CD14-positive monocyte (primary cell): Measurements from ENCODE around the gene SLIT3. TPM values are rescaled to one million over a fixed set of nuclear protein-coding genes. Genes with fewer than 3 reads are reported as not detected.

Experiments used
- DNase-seq, 3 donors: peaks; one replicate each; pipeline ENCODE4 v3.0.0-alpha.2; 2011 to 2022
- H2AFZ ChIP-seq: 2 replicates; pipeline ENCODE4 v1.6.0; 2012; ENCODE audit warnings: mild to moderate bottlenecking, low read depth, low read length, inconsistent platforms; ENCODE audit not compliant: insufficient read depth, poor library complexity, severe bottlenecking
- H3K27ac ChIP-seq, 2 donors: 1 replicate in 1 of 2; 2 replicates in 1 of 2; pipeline ENCODE4 v1.5.1; 2012 to 2013; ENCODE audit warnings: low read length in 2 of 2, control low read depth in 1 of 2, inconsistent platforms in 1 of 2, low read depth in 1 of 2, mild to moderate bottlenecking in 1 of 2
- H3K27me3 ChIP-seq, 2 donors: one replicate each; pipeline versions ENCODE4 v1.6.0 to v1.6.1; 2011 to 2013; ENCODE audit warnings: low read length in 2 of 2; ENCODE audit not compliant: control insufficient read depth in 2 of 2, insufficient read depth in 2 of 2
- H3K36me3 ChIP-seq, 2 donors: replicated peaks in 1 of 2; 1 replicate in 1 of 2; 2 replicates in 1 of 2; pipeline versions ENCODE4 v1.5.1 to v1.6.1; 2012 to 2013; ENCODE audit warnings: low read length in 2 of 2, control low read depth in 1 of 2, inconsistent platforms in 1 of 2, mild to moderate bottlenecking in 1 of 2; ENCODE audit not compliant: insufficient read depth in 2 of 2, control insufficient read depth in 1 of 2
- H3K4me1 ChIP-seq, 2 donors: 1 replicate in 1 of 2; 2 replicates in 1 of 2; pipeline versions ENCODE4 v1.5.1 to v1.6.1; 2012 to 2013; ENCODE audit warnings: low read length in 2 of 2, control low read depth in 1 of 2, inconsistent platforms in 1 of 2, mild to moderate bottlenecking in 1 of 2, moderate library complexity in 1 of 2; ENCODE audit not compliant: insufficient read depth in 2 of 2, control insufficient read depth in 1 of 2
- H3K4me2 ChIP-seq: replicated peaks from 2 replicates; pipeline ENCODE3; 2012; ENCODE audit warnings: low read length, moderate library complexity, mild to moderate bottlenecking; ENCODE audit not compliant: poor library complexity, severe bottlenecking; ENCODE audit errors: extremely low read depth
- H3K4me3 ChIP-seq, 3 experiments: fragments of 200-600 bp in 1 of 3; sonication (generic) in 1 of 3; replicated peaks in 1 of 3; 1 replicate in 2 of 3; 2 replicates in 1 of 3; pipeline ENCODE4 v1.5.1; 2011 to 2013; ENCODE audit warnings: low read length in 3 of 3, mild to moderate bottlenecking in 3 of 3, control low read depth in 2 of 3, low read depth in 2 of 3, inconsistent platforms in 1 of 3, moderate library complexity in 1 of 3
- H3K79me2 ChIP-seq: 2 replicates; pipeline ENCODE4 v1.6.0; 2012; ENCODE audit warnings: mild to moderate bottlenecking, control low read depth, inconsistent platforms, low read length, moderate library complexity; ENCODE audit not compliant: insufficient read depth
- H3K9ac ChIP-seq: 2 replicates; pipeline ENCODE4 v1.6.0; 2017; ENCODE audit warnings: low read length, mild to moderate bottlenecking; ENCODE audit not compliant: insufficient read depth, poor library complexity, severe bottlenecking
- H3K9me3 ChIP-seq, 2 donors: replicated peaks in 1 of 2; 1 replicate in 1 of 2; 2 replicates in 1 of 2; pipeline versions ENCODE4 v1.5.1 to v1.6.1; 2012 to 2013; ENCODE audit warnings: low read length in 2 of 2, control low read depth in 1 of 2; ENCODE audit not compliant: control insufficient read depth in 1 of 2, insufficient read depth in 1 of 2
- H4K20me1 ChIP-seq: 2 replicates; pipeline ENCODE4 v1.6.0; 2012; ENCODE audit warnings: mild to moderate bottlenecking, low read length, control low read depth, moderate library complexity; ENCODE audit not compliant: insufficient read depth
- H3K27ac Mint-ChIP-seq, 7 donors: one replicate each; pipeline ENCODE4 v1.8.0; 2020; ENCODE audit warnings: mild to moderate bottlenecking in 7 of 7, mixed read lengths in 7 of 7, moderate library complexity in 6 of 7, inconsistent platforms in 2 of 7
- H3K27me3 Mint-ChIP-seq, 3 donors: one replicate each; pipeline ENCODE4 v1.8.0; 2021 to 2022; ENCODE audit warnings: low read depth in 3 of 3, mild to moderate bottlenecking in 3 of 3, mixed read lengths in 3 of 3, moderate library complexity in 3 of 3, inconsistent platforms in 1 of 3
- H3K36me3 Mint-ChIP-seq, 2 donors: one replicate each; pipeline ENCODE4 v1.8.0; 2020; ENCODE audit warnings: mixed read lengths in 2 of 2, inconsistent platforms in 1 of 2, mild to moderate bottlenecking in 1 of 2
- H3K4me1 Mint-ChIP-seq: one replicate; pipeline ENCODE4 v1.8.0; 2020; ENCODE audit warnings: mild to moderate bottlenecking, mixed read lengths
- H3K4me3 Mint-ChIP-seq, 2 donors: one replicate each; pipeline ENCODE4 v1.8.0; 2020; ENCODE audit warnings: mild to moderate bottlenecking in 2 of 2, mixed read lengths in 2 of 2, moderate library complexity in 1 of 2
- H3K9me3 Mint-ChIP-seq, 7 donors: one replicate each; pipeline ENCODE4 v1.8.0; 2020 to 2022; ENCODE audit warnings: mixed read lengths in 7 of 7, mild to moderate bottlenecking in 6 of 7, moderate library complexity in 6 of 7, inconsistent platforms in 2 of 7
- WGBS: methylation state at CpG from one replicate; pipeline ENCODE4 v1.1.5; 2013; ENCODE audit warnings: missing lambda C conversion rate; ENCODE audit not compliant: insufficient coverage; 5-methylcytosine and 5-hydroxymethylcytosine counted together
- intact Hi-C, 2 donors: fragments of 100-400 bp; cut with micrococcal nuclease; formaldehyde crosslinking; loops; one replicate each; pipeline versions ENCODE4 v1.15.0 to v1.15.1; 2023
- polyA plus RNA-seq, 3 donors: library from polyadenylated mRNA; depleted of rRNA in 1 of 3; unstranded in 2 of 3; stranded (reverse) in 1 of 3; fragments of 300-500 nt in 2 of 3; fragments of >200 nt in 1 of 3; fragmentation: Illumina TruSeq in 2 of 3; gene quantifications; 1 replicate in 2 of 3; 2 replicates in 1 of 3; pipeline ENCODE4 v1.2.3, GENCODE V29; 2012 to 2021
- TF ChIP-seq, protein P1 (sequence below): fragments of 200-600 bp; IDR thresholded peaks from one replicate; pipeline ENCODE4 v1.8.0; 2022; ENCODE audit warnings: antibody characterized with exemption, mild to moderate bottlenecking

SLIT3 gene
- polyA plus RNA-seq, 3 donors, result not detected

GRCh38 chr5:168658394-168658793 is 642.5 kb downstream of the SLIT3 start:
- no peak overlapping the region for H3K27ac ChIP-seq
- intact Hi-C loops, result no loop called here
- peaks cover 3% of the 10 kb centered on the region for H3K4me1 Mint-ChIP-seq
- H3K9me3 Mint-ChIP-seq, result no peaks in the 10 kb centered on the region
- H2AFZ ChIP-seq, result no peak overlapping the region
- no peak overlapping the region for H3K4me3 Mint-ChIP-seq
- H3K4me3 ChIP-seq, result no peak overlapping the region
- H3K9ac ChIP-seq, result no peak overlapping the region
- no peaks in the 10 kb centered on the region for H4K20me1 ChIP-seq
- no peaks in the 10 kb centered on the region for H3K36me3 Mint-ChIP-seq
- H3K27ac Mint-ChIP-seq, result no peak overlapping the region
- H3K36me3 ChIP-seq, result no peaks in the 10 kb centered on the region
- no peaks in the 10 kb centered on the region for H3K9me3 ChIP-seq
- no CpG with 5 or more reads among the region's 2 CpGs for WGBS
- DNase-seq, result no peak
- H3K4me1 ChIP-seq, result peaks cover 0 to 4% of the 10 kb centered on the region in 2 donors
- no peak overlapping the region for H3K4me2 ChIP-seq
- H3K27me3 Mint-ChIP-seq, result peaks cover under 1 to 3% (median 1%) of the 10 kb centered on the region in 3 donors
- H3K27me3 ChIP-seq, result no peaks in the 10 kb centered on the region
- TF ChIP-seq, protein P1, sequence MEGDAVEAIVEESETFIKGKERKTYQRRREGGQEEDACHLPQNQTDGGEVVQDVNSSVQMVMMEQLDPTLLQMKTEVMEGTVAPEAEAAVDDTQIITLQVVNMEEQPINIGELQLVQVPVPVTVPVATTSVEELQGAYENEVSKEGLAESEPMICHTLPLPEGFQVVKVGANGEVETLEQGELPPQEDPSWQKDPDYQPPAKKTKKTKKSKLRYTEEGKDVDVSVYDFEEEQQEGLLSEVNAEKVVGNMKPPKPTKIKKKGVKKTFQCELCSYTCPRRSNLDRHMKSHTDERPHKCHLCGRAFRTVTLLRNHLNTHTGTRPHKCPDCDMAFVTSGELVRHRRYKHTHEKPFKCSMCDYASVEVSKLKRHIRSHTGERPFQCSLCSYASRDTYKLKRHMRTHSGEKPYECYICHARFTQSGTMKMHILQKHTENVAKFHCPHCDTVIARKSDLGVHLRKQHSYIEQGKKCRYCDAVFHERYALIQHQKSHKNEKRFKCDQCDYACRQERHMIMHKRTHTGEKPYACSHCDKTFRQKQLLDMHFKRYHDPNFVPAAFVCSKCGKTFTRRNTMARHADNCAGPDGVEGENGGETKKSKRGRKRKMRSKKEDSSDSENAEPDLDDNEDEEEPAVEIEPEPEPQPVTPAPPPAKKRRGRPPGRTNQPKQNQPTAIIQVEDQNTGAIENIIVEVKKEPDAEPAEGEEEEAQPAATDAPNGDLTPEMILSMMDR, result no peak
- no peaks in the 10 kb centered on the region for H3K79me2 ChIP-seq

GRCh38 chr5:168656633-168657032 is 644.3 kb downstream of the SLIT3 start:
- TF ChIP-seq, protein P1, result no peak
- no CpG with 5 or more reads among the region's 3 CpGs for WGBS

More at GRCh38 chr5:168656633-168657032, 644.3 kb downstream of the SLIT3 start:
- no peaks in the 10 kb centered on the region for H3K27me3 ChIP-seq
- peaks cover 9% of the 10 kb centered on the region for H3K4me1 Mint-ChIP-seq
- H4K20me1 ChIP-seq, result no peaks in the 10 kb centered on the region
- H2AFZ ChIP-seq, result no peak overlapping the region
- no peaks in the 10 kb centered on the region for H3K36me3 Mint-ChIP-seq
- no peak overlapping the region for H3K4me3 Mint-ChIP-seq
- no peaks in the 10 kb centered on the region for H3K36me3 ChIP-seq
- no peak overlapping the region for H3K27ac Mint-ChIP-seq
- no peak overlapping the region for H3K4me3 ChIP-seq
- no peak for DNase-seq
- no peak overlapping the region for H3K27ac ChIP-seq
- H3K9me3 ChIP-seq, result no peaks in the 10 kb centered on the region
- no peak overlapping the region for H3K4me2 ChIP-seq
- H3K9me3 Mint-ChIP-seq, result no peaks in the 10 kb centered on the region
- H3K27me3 Mint-ChIP-seq, result peaks cover 0 to 3% (median 0%) of the 10 kb centered on the region in 3 donors
- no peak overlapping the region for H3K9ac ChIP-seq
- peaks cover 0 to 5% of the 10 kb centered on the region in 2 donors for H3K4me1 ChIP-seq
- H3K79me2 ChIP-seq, result no peaks in the 10 kb centered on the region
- intact Hi-C loops, result no loop called here
